GM23338 (cell line): ENCODE results near the gene CTNNA2. TPM values are rescaled to one million over a fixed set of nuclear protein-coding genes. Genes with fewer than 3 reads are reported as not detected.

Experiments
- ATAC-seq: fragments of 200-7000 bp; cut with Tn5 transposase; 3 replicates; pipeline ENCODE4 v1.9.1; 2020
- DNase-seq: peaks from one replicate; pipeline ENCODE4 v3.0.0-alpha.2; 2015; ENCODE audit warnings: low spot score
- H2AFZ ChIP-seq: fragments of 200-600 bp; sonication (generic); 2 replicates; pipeline ENCODE4 v1.8.0; 2016; ENCODE audit warnings: antibody characterized with exemption, mild to moderate bottlenecking, moderate library complexity
- H3F3A ChIP-seq: fragments of 200-600 bp; sonication (generic); replicated peaks from 2 replicates; pipeline ENCODE4 v1.8.0; 2017; ENCODE audit warnings: antibody characterized with exemption, mixed run types, low read depth
- H3K27ac ChIP-seq: fragments of 200-600 bp; sonication (generic); 2 replicates; pipeline ENCODE4 v1.6.1; 2016; ENCODE audit warnings: low read depth
- H3K27me3 ChIP-seq: fragments of 200-600 bp; sonication (generic); 2 replicates; pipeline ENCODE4 v1.8.0; 2016; ENCODE audit warnings: mild to moderate bottlenecking, mixed run types, moderate library complexity; ENCODE audit not compliant: insufficient read depth
- H3K36me3 ChIP-seq: fragments of 200-600 bp; sonication (generic); 2 replicates; pipeline ENCODE4 v1.8.0; 2016; ENCODE audit warnings: mild to moderate bottlenecking; ENCODE audit not compliant: insufficient read depth
- H3K4me1 ChIP-seq: fragments of 200-600 bp; sonication (generic); 2 replicates; pipeline ENCODE4 v1.8.0; 2016; ENCODE audit warnings: mild to moderate bottlenecking, moderate library complexity; ENCODE audit not compliant: insufficient read depth
- H3K4me2 ChIP-seq: fragments of 200-600 bp; sonication (generic); 2 replicates; pipeline ENCODE4 v1.7.1; 2017; ENCODE audit warnings: mixed run types
- H3K4me3 ChIP-seq: fragments of 200-600 bp; sonication (generic); 2 replicates; pipeline ENCODE4 v1.6.1; 2016; ENCODE audit warnings: mixed run types
- H3K79me2 ChIP-seq: fragments of 200-600 bp; sonication (generic); replicated peaks from 2 replicates; pipeline ENCODE4 v1.8.0; 2017; ENCODE audit warnings: mild to moderate bottlenecking; ENCODE audit not compliant: insufficient read depth
- H3K9me2 ChIP-seq: fragments of 200-600 bp; sonication (generic); 2 replicates; pipeline ENCODE4 v1.8.0; 2017; ENCODE audit not compliant: insufficient read depth
- H4K20me1 ChIP-seq: fragments of 200-600 bp; sonication (generic); replicated peaks from 2 replicates; pipeline ENCODE4 v1.8.0; 2017; ENCODE audit warnings: mild to moderate bottlenecking; ENCODE audit not compliant: insufficient read depth
- H3K27ac Mint-ChIP-seq: 2 replicates; pipeline ENCODE4 v1.8.0; 2020; ENCODE audit warnings: inconsistent platforms, mild to moderate bottlenecking, moderate library complexity, mixed read lengths
- H3K27me3 Mint-ChIP-seq: 3 replicates; pipeline ENCODE4 v1.8.0; 2022; ENCODE audit warnings: low read depth, mild to moderate bottlenecking, moderate library complexity, mixed read lengths, inconsistent platforms; ENCODE audit not compliant: insufficient read depth, poor library complexity
- H3K36me3 Mint-ChIP-seq: 3 replicates; pipeline ENCODE4 v1.8.0; 2021; ENCODE audit warnings: low read depth, mild to moderate bottlenecking, inconsistent platforms, moderate library complexity, mixed read lengths
- H3K4me1 Mint-ChIP-seq: 3 replicates; pipeline ENCODE4 v1.8.0; 2020; ENCODE audit warnings: mild to moderate bottlenecking, inconsistent platforms, mixed read lengths
- H3K4me3 Mint-ChIP-seq: 3 replicates; pipeline ENCODE4 v1.8.0; 2021; ENCODE audit warnings: moderate library complexity, mild to moderate bottlenecking, inconsistent platforms, mixed read lengths
- H3K9me3 Mint-ChIP-seq: 3 replicates; pipeline ENCODE4 v1.8.0; 2020; ENCODE audit warnings: moderate library complexity, mild to moderate bottlenecking, inconsistent platforms, mixed read lengths
- CREB1 ChIP-seq: fragments of 250-450 bp; sonication (Bioruptor Pico); IDR thresholded peaks from 2 replicates; pipeline ENCODE4 v1.5.0; 2020; ENCODE audit warnings: low read depth, mild to moderate bottlenecking, moderate library complexity
- ETS1 ChIP-seq: IDR thresholded peaks from 2 replicates; pipeline ENCODE4 v1.6.1; 2016; ENCODE audit warnings: antibody characterized with exemption
- EZH2 ChIP-seq: fragments of 200-600 bp; sonication (generic); IDR thresholded peaks from one replicate; pipeline ENCODE4 v1.8.0; 2017; ENCODE audit warnings: antibody characterized with exemption, mild to moderate bottlenecking, low read depth; ENCODE audit not compliant: unreplicated experiment
- EZH2phosphoT487 ChIP-seq: fragments of 200-600 bp; sonication (generic); IDR thresholded peaks from one replicate; pipeline ENCODE4 v1.8.1; 2018; ENCODE audit warnings: antibody characterized with exemption; ENCODE audit not compliant: unreplicated experiment
- JUNB ChIP-seq: IDR thresholded peaks from one replicate; pipeline ENCODE4 v1.6.1; 2016; ENCODE audit warnings: antibody characterized with exemption; ENCODE audit not compliant: unreplicated experiment
- NANOG ChIP-seq: IDR thresholded peaks from 2 replicates; pipeline ENCODE4 v1.6.1; 2016; ENCODE audit warnings: antibody characterized with exemption, borderline replicate concordance
- POLR2AphosphoS5 ChIP-seq: IDR thresholded peaks from 2 replicates; pipeline ENCODE4 v1.6.1; 2016; ENCODE audit warnings: antibody characterized with exemption, low read depth
- REST ChIP-seq: IDR thresholded peaks from one replicate; pipeline ENCODE4 v1.6.1; 2018; ENCODE audit warnings: antibody characterized with exemption; ENCODE audit not compliant: unreplicated experiment
- STAT1 ChIP-seq: IDR thresholded peaks from one replicate; pipeline ENCODE4 v1.6.1; 2016; ENCODE audit warnings: antibody characterized with exemption; ENCODE audit not compliant: unreplicated experiment
- ZNF114 ChIP-seq: fragments of 250-450 bp; sonication (Bioruptor Pico); IDR thresholded peaks from 2 replicates; pipeline ENCODE4 v1.5.0; 2020; ENCODE audit warnings: mild to moderate bottlenecking, moderate library complexity
- ZNF331 ChIP-seq: fragments of 250-450 bp; sonication (Bioruptor Pico); IDR thresholded peaks from 2 replicates; pipeline ENCODE4 v1.5.0; 2020; ENCODE audit warnings: low read depth, mild to moderate bottlenecking, moderate library complexity
- polyA plus RNA-seq: library from polyadenylated mRNA; unstranded; fragments of >200 nt; fragmentation: Nextera tagmentation; extraction: Ambion mirVana; gene quantifications from 2 replicates; pipeline ENCODE4 v1.2.1, GENCODE V29; 2016
- total RNA-seq: library from RNA; depleted of rRNA; stranded (reverse); fragments of >200 nt; shearing (Covaris generic); gene quantifications from 2 replicates; pipeline ENCODE4 v1.2.3, GENCODE V29; 2014
- TF ChIP-seq, protein P1 (sequence below), 2 experiments: fragments of 200-600 bp in 1 of 2; sonication (generic) in 1 of 2; conservative IDR thresholded peaks; 2 replicates each; pipeline versions ENCODE4 v1.5.1 to v1.6.1; 2016 to 2017; ENCODE audit warnings: antibody characterized with exemption in 2 of 2, low read depth in 2 of 2, mild to moderate bottlenecking in 2 of 2, moderate library complexity in 1 of 2
- TF ChIP-seq, protein P2 (sequence below): fragments of 250-450 bp; sonication (Bioruptor Pico); IDR thresholded peaks from 2 replicates; pipeline ENCODE4 v1.5.0; 2020; ENCODE audit warnings: mild to moderate bottlenecking, moderate library complexity

Gene CTNNA2
- total and polyA plus RNA-seq, 2 experiments from 2014 or later: 6.4 to 15.6 TPM

DNA sequence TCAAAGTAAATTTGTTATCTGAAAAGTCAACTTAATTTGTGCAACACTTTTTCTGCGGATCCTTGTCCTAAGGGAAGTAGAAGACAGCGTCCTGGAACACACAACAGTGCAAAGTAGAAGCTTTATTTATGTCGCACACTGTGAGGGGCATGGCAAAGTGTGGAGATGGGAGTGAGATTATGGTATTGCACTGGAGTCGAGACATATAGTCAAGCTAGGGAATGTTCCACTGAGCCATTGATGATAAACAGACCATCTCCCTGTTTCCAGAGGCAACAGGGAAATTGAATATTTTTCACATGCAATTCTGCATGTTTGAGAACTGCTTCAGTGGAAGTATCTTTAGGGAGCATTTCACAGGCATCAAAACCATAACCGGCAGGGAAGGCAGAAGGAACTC is 745.5 kb downstream of the CTNNA2 start:
- ATAC-seq (no peak), DNase-seq (no peak)
- Mint-ChIP-seq H3K4me1 (peaks cover 6% of the 10 kb centered on the region), H3K27me3 (peaks cover 2% of the 10 kb centered on the region), H3K4me3 (no peak overlapping the region), H3K36me3 (no peaks in the 10 kb centered on the region), H3K9me3 (no peaks in the 10 kb centered on the region), H3K27ac (no peak overlapping the region)
- Histone ChIP-seq H3K27me3 (no peaks in the 10 kb centered on the region), H3K4me1 (no peaks in the 10 kb centered on the region), H4K20me1 (no peaks in the 10 kb centered on the region), H3K9me2 (no peaks in the 10 kb centered on the region; the same call in 1 of the 2 replicates), H3K4me2 (no peak overlapping the region), H3K27ac (no peak overlapping the region), H2AFZ (no peak overlapping the region), H3K79me2 (no peaks in the 10 kb centered on the region), H3K4me3 (no peak overlapping the region), H3F3A (no peaks in the 10 kb centered on the region), H3K36me3 (no peaks in the 10 kb centered on the region)
- TF ChIP-seq EZH2: no peak
- TF ChIP-seq CREB1 (CRISPR knock-in tag): no peak
- no peak for TF ChIP-seq REST
- TF ChIP-seq STAT1: no peak
- TF ChIP-seq ETS1: no peak
- TF ChIP-seq NANOG: no peak
- no peak for TF ChIP-seq ZNF331 (CRISPR knock-in tag)
- TF ChIP-seq POLR2AphosphoS5: no peak
- TF ChIP-seq JUNB: no peak
- TF ChIP-seq, protein P1, sequence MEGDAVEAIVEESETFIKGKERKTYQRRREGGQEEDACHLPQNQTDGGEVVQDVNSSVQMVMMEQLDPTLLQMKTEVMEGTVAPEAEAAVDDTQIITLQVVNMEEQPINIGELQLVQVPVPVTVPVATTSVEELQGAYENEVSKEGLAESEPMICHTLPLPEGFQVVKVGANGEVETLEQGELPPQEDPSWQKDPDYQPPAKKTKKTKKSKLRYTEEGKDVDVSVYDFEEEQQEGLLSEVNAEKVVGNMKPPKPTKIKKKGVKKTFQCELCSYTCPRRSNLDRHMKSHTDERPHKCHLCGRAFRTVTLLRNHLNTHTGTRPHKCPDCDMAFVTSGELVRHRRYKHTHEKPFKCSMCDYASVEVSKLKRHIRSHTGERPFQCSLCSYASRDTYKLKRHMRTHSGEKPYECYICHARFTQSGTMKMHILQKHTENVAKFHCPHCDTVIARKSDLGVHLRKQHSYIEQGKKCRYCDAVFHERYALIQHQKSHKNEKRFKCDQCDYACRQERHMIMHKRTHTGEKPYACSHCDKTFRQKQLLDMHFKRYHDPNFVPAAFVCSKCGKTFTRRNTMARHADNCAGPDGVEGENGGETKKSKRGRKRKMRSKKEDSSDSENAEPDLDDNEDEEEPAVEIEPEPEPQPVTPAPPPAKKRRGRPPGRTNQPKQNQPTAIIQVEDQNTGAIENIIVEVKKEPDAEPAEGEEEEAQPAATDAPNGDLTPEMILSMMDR (conservative IDR thresholded peaks at IDR 0.05; ENCODE audit: low read depth in 2 of 2): no peak
- TF ChIP-seq, protein P2, sequence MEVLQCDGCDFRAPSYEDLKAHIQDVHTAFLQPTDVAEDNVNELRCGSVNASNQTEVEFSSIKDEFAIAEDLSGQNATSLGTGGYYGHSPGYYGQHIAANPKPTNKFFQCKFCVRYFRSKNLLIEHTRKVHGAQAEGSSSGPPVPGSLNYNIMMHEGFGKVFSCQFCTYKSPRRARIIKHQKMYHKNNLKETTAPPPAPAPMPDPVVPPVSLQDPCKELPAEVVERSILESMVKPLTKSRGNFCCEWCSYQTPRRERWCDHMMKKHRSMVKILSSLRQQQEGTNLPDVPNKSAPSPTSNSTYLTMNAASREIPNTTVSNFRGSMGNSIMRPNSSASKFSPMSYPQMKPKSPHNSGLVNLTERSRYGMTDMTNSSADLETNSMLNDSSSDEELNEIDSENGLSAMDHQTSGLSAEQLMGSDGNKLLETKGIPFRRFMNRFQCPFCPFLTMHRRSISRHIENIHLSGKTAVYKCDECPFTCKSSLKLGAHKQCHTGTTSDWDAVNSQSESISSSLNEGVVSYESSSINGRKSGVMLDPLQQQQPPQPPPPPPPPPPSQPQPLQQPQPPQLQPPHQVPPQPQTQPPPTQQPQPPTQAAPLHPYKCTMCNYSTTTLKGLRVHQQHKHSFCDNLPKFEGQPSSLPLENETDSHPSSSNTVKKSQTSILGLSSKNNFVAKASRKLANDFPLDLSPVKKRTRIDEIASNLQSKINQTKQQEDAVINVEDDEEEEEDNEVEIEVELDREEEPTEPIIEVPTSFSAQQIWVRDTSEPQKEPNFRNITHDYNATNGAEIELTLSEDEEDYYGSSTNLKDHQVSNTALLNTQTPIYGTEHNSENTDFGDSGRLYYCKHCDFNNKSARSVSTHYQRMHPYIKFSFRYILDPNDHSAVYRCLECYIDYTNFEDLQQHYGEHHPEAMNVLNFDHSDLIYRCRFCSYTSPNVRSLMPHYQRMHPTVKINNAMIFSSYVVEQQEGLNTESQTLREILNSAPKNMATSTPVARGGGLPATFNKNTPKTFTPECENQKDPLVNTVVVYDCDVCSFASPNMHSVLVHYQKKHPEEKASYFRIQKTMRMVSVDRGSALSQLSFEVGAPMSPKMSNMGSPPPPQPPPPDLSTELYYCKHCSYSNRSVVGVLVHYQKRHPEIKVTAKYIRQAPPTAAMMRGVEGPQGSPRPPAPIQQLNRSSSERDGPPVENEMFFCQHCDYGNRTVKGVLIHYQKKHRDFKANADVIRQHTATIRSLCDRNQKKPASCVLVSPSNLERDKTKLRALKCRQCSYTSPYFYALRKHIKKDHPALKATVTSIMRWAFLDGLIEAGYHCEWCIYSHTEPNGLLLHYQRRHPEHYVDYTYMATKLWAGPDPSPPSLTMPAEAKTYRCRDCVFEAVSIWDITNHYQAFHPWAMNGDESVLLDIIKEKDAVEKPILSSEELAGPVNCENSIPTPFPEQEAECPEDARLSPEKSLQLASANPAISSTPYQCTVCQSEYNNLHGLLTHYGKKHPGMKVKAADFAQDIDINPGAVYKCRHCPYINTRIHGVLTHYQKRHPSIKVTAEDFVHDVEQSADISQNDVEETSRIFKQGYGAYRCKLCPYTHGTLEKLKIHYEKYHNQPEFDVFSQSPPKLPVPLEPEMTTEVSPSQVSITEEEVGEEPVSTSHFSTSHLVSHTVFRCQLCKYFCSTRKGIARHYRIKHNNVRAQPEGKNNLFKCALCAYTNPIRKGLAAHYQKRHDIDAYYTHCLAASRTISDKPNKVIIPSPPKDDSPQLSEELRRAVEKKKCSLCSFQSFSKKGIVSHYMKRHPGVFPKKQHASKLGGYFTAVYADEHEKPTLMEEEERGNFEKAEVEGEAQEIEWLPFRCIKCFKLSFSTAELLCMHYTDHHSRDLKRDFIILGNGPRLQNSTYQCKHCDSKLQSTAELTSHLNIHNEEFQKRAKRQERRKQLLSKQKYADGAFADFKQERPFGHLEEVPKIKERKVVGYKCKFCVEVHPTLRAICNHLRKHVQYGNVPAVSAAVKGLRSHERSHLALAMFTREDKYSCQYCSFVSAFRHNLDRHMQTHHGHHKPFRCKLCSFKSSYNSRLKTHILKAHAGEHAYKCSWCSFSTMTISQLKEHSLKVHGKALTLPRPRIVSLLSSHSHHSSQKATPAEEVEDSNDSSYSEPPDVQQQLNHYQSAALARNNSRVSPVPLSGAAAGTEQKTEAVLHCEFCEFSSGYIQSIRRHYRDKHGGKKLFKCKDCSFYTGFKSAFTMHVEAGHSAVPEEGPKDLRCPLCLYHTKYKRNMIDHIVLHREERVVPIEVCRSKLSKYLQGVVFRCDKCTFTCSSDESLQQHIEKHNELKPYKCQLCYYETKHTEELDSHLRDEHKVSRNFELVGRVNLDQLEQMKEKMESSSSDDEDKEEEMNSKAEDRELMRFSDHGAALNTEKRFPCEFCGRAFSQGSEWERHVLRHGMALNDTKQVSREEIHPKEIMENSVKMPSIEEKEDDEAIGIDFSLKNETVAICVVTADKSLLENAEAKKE (CRISPR knock-in tag): no peak
- TF ChIP-seq EZH2phosphoT487: no peak
- no peak for TF ChIP-seq ZNF114 (CRISPR knock-in tag)
